NCI-H526 (cell line): Measurements from ENCODE around the gene MBNL1.

Experiments
- DNase-seq, 2 experiments: peaks; one replicate each; lab custom pipeline; 2025; lab: John Stamatoyannopoulos, UW

MBNL1 gene

GRCh38 chr3:152272771-152273242 is 4.1 kb downstream of the MBNL1 start:
- no peak for DNase-seq

DNA sequence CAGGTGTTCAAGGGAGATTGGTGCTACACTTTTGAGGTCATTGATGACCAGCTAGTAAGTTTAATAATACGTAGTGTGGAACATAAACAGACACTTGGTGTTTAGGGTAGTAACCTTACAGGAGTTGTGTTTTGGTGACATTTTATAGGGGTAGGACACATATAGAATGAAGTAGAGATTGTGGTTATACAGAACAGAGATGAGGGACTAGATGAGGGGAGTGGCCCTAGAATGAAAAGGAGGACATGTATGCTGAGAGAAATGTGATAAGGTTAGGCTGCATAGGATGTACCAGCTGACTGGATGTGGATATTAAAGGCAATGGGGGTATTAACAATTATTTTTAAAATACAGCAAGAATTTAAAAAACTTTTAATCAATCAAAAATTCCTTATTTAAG is 8.0 kb downstream of the MBNL1 start:
- peak in 1 of 2 experiments; percentile 46 for DNase-seq

DNA sequence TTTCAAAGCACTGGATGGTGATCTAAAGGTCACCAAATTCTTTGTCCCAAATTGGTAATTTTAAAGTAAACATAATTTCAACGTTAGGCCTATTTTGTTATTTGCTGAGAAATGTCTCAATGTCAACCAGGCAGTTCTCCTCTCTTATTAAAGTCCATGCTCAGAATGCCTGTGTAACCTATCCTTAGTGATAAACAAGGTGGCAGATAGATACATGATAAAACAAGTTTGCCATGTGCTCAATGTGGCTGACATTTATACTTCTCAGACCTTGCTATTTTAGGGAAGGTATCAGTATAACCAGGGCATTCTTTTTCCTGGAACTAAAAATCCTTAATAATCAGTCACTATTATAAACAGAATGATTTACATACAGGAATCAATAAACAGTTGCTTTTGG is 8.5 kb downstream of the MBNL1 start:
- peak; percentile 26 to 53 for DNase-seq

DNA sequence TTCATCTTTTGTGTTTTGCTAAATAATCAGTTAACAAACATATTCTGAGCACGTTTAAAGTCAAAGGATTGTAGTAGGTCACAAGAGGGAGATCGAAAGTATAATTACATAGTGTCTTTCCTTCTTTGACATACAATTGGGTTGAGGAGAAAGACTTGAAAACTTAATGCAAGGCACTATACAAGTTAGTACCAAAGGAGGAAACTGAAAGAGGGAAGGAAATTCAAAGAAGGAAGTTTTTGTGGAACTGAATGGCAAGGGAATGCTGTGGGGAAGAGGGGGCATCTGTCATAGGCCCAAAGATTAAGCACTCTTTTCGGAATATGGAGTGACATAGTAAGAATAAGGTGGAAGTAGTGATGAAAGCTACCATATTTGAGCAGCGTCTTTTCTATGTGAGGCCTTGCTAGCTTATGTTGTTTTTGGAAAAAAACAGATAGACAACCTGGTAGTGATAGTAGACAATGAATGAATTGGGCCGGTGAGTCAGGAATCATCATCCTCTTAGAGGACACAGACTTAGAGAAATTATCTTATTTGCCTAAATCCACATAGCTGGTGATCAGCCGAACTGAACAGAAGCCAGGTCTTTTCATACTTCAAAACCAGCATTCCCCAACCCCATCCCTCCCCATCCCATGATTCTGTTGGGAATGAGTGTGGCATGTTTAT is 10.2 kb downstream of the MBNL1 start:
- peak; percentile 95 to 96 for DNase-seq

- no peak for DNase-seq
Measured at GRCh38 chr3:152279479-152279878, 10.8 kb downstream of the MBNL1 start.

- DNase-seq: no peak
Measured at GRCh38 chr3:152280539-152280938, 11.8 kb downstream of the MBNL1 start.

DNA sequence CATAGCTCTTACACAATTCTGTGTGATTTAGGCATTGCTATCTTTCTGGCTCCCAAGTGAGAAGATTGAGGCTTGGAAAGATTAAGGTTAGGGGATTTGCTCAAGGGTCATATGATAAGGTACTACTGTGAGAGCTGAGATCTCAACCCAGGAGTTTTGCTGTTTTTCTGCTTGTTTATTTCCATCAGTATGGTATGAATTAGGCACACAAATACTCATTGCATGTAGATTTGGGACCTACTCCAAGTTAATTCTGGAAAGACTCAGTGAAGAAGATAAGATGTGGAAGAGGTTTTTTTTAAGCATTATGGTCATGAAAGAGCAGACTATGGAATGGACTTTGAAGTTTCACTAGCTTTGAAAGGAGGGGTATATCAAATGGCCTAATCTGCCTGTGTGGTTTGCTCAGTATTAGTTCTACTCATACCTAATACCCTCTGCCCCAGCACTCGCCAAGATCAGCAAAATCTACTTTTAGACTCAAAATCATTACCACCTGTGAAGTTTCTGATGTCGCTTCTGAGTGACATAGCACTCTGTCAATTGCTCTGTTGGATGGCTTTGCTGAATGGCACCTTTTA is 12.5 kb downstream of the MBNL1 start:
- DNase-seq: peak in 1 of 2 experiments; percentile 46

DNA sequence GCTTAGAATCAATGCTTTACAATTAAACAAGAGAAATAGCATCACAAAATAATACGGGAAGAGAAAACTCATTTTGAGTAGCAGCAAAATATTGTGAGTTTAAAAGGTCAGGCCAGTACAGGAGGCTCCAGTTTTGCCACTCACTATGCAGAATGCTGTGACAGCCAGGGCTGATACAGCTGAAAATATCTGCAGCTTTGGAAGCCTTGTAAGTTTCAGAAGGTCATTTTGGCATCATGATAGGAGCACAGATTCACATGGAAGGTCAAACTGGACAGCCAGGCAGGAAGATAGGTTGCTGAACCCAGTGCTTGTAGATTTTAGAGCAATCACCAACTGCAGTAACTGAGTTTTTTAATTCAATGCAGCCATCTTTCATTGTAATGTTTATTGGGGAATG is 14.1 kb downstream of the MBNL1 start:
- no peak for DNase-seq

DNA sequence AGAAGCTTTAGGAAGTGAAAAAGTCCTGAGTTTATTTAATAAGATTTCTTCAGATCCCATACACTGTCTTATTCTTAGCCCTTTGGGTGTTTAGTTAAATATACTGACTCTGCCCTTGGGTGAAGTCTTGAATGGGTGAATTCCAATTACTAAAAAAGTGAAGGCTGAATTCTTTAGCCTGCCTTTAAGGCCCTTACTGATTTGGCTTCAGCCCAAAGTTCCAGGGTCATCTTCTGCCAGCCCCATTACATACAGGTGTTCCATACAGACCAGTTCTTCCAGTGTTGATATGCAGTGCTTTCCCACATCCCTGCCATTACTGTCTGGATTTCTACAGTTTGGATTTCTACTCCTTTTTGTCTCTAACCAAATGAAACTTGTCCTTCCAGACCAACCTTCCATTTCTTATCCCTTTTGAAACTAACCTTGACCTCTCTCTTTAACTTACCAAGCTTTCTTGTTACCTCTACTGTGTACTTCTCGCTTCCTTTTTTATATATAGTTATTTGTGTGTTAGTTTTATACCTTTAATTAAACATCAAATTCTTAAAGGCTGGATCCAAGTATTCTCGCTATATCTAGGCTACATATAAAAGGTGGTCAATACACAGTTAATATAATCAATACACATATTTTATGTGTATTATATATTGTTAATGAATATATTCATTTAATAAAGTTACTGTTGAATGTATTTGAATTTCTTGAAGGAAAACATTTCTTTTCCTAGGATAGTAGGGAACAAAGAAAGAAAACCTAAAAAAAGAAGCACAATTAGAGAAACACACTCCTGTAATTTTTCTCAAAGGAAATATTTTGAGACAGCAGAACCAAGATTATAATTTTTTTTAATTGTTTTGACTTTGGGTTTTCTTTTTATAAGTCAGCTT is 15.0 kb downstream of the MBNL1 start:
- peak in 1 of 2 experiments; percentile 35 for DNase-seq

- DNase-seq: no peak
Measured at GRCh38 chr3:152284906-152285305, 16.2 kb downstream of the MBNL1 start.

GRCh38 chr3:152285509-152285908 is 16.8 kb downstream of the MBNL1 start:
- DNase-seq: no peak

DNA sequence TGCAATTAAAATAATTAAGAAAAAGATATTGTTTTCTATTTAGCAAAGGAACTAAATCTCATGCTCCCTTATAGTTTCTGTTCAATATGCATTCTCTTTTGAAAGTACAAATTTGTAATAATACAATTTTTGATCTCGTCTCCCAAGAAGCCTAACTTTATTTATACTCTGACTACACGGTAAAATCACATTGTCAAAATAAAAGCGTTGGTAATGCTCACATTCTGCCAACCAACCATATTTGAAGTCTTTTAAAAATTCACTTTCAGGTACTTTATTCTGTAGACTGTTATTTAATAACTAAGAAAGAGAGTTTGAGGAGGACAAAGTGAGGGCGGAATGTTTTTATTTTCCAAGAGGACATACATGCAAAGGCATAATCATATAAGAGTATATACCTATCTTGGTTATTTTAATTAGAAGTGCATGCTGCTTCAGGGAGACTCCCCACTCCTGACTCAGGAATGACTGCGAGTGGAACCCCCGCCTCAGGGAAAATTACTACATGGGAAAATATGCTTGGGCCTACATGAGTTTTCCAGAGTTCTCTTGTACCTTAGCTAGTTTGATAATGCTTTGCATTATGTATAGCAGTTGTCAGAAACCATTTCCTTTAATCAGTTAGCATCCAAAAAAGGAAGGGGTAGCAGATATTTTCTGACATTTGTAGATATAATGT is 19.3 kb downstream of the MBNL1 start:
- no peak for DNase-seq

GRCh38 chr3:152288681-152289080 is 20.0 kb downstream of the MBNL1 start:
- DNase-seq: no peak

DNA sequence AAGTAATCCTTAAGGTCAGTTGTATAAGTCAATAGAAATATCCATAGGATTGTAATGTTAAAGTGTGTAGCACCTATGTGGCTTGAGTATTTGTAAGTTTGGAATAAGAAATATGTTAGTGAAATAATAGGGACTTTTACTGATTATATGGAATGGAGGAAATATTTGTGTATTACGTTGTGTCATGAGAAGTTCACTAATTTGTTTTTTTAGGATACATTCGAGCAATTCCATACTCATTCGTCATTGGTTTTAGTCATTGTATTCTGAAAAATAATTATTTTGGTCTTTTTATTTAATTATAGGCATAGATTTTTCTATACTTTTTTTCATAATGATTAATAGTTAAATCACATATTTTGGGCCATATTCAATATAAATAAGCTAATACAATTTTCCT is 21.0 kb downstream of the MBNL1 start:
- no peak for DNase-seq

- DNase-seq: no peak
Measured at GRCh38 chr3:152290374-152290773, 21.6 kb downstream of the MBNL1 start.

DNA sequence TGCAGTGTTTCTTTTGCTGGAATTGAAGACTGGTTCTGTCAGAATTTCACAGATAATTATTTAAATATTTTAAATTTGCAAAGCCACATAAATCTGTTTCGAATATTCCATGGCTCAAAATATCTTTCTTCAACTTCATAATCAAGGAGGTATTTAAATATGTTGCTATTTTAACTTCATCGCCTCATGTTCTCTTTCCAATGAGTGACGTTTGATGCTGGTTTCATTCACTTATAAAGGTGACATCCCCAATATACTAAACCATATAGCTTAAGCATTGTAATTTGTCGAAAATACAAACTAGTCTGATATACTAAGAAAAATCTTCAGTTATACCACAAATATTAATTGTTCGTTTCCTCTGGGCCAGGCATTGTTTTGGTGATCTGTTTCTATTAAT is 22.5 kb downstream of the MBNL1 start:
- DNase-seq: no peak

DNA sequence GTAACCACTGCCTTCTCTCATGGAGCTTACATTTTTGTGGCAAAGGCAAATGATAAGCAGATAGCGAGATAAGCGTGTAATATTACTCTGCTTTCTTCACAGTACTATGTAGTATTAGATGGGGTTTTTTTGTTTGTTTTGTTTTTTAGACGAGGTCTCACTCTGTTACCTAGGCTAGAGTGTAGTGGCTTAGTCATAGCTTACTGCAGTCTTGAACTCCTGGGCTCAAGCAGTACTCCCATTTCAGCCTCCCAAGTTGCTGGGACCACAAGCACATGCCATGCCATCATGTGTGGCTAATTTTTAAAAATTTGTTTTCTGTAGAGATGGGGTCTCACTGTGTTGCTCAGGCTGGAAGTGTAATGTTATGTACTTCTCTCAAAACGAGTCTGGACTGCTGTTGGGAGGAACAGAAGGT is 22.9 kb downstream of the MBNL1 start:
- DNase-seq: no peak

DNA sequence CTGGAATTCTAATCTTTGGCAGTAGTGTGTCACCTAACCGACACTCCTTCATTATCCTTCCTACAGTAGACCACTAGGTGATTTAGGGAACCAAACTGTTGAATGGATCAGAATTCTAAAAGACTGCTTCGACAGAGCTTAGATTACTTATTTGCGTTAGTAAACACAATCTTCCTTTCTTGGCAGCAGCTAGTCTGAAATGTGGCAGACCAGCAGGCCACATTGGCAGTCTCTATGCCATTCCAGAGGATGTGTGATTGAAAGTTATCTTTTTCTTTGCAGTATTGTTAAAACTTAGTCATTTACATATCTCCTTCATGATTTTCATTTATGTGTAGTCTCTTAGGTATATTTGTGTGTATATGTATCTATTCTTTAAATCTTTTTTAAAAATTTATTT is 23.6 kb downstream of the MBNL1 start:
- no peak for DNase-seq

DNA sequence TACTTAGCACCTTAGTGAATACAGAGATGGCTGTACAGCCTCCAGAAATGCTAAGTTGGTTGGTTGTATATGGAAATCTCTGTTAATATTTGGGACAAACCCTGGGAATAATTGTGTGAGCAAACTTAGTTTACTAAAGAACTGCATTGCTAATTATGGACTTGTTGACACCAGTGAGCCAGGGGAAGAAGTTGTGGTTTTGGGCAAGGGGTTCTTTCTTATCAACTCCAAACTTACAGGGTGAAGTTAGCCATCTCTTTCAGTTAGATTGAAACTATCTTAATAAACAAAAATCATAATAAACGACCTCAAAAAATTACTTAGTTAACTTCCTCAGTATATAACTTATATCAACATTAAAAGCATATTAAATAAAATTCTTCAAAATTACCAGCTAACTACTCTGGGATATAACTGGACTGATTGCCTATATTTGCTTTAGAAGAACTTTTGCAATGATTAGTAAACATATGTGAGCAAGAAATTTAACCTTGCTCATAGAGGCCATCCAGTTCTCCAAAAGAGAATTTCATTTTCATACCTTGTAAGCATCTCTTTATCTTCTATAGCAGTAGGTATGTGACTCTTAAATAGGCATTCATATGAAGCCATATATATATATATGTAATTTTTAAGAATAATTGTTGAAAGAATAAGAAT is 24.7 kb downstream of the MBNL1 start:
- DNase-seq: no peak

GRCh38 chr3:152295344-152295743 is 26.6 kb downstream of the MBNL1 start:
- no peak for DNase-seq

GRCh38 chr3:152295806-152296205 is 27.1 kb downstream of the MBNL1 start:
- DNase-seq: no peak

GRCh38 chr3:152296382-152296781 is 27.7 kb downstream of the MBNL1 start:
- no peak for DNase-seq
